ENCODE data around the gene CCNYL1.

Gene CCNYL1

GRCh38 chr2:207801259-207801658 is 89.8 kb downstream of the CCNYL1 start:
- in situ Hi-C loops (cut with MboI; ENCODE audit: low pct_unique_long_range_greater_than_20kb, low sequenced_read_pairs, unreplicated experiment), result no loop called here
- no peak for DNase-seq (ENCODE audit: low spot score)
- no peak for TF ChIP-seq CTCF (IDR thresholded peaks at IDR 0.05; ENCODE audit: extremely low read depth, insufficient read depth, missing control alignments)

- in situ Hi-C loops (cut with MboI; ENCODE audit: low pct_unique_long_range_greater_than_20kb, low sequenced_read_pairs, unreplicated experiment), result no loop called here
- TF ChIP-seq CTCF (IDR thresholded peaks at IDR 0.05; ENCODE audit: extremely low read depth, insufficient read depth, missing control alignments), result no peak
- DNase-seq (ENCODE audit: low spot score), result no peak
These were observed 91.2 kb downstream of the CCNYL1 start for GRCh38 chr2:207802650-207803049.

Data from GM13977 (cell line).